Measurements from ENCODE around the gene STYK1.
"Not testable (repeated sequence)": the region's sequence is repeated elsewhere in the genome, so short reads cannot be mapped to it uniquely, and the experiment has no call there.

Gene STYK1

GRCh38 chr12:10618338-10618987 lies 55.4 kb downstream of the STYK1 start:
- DNase-seq = no peak

GRCh38 chr12:10617863-10618262 lies 56.0 kb downstream of the STYK1 start:
- no peak for DNase-seq

GRCh38 chr12:10615532-10615931 lies 58.3 kb downstream of the STYK1 start:
- no peak for DNase-seq

GRCh38 chr12:10614056-10614370 lies 59.8 kb downstream of the STYK1 start:
- DNase-seq = no peak

GRCh38 chr12:10613349-10614055 lies 60.4 kb downstream of the STYK1 start, which contains the start of gene MAGOHB:
Gene MAGOHB, minus strand, starts transcription at chr12:10613609. Its CDS starts 77 bp downstream, at chr12:10613532.
- DNase-seq = peak; percentile 82

- DNase-seq = peak; percentile 65
Measured at GRCh38 chr12:10612984-10613348, 60.9 kb downstream of the STYK1 start.

GRCh38 chr12:10612110-10612509 lies 61.7 kb downstream of the STYK1 start:
- DNase-seq = no peak

- not testable (repeated sequence) for DNase-seq
Measured at GRCh38 chr12:10611258-10611657, 62.6 kb downstream of the STYK1 start.

GRCh38 chr12:10610188-10610587 lies 63.7 kb downstream of the STYK1 start:
- DNase-seq = no peak

GRCh38 chr12:10607885-10608458 lies 65.9 kb downstream of the STYK1 start:
- no peak for DNase-seq

- DNase-seq = no peak
Measured at GRCh38 chr12:10601860-10602259, 72.0 kb downstream of the STYK1 start.

GRCh38 chr12:10600988-10601387 lies 72.9 kb downstream of the STYK1 start:
- DNase-seq = no peak

GRCh38 chr12:10595881-10596280 lies 78.0 kb downstream of the STYK1 start:
- DNase-seq = no peak

- DNase-seq = no peak
Measured at GRCh38 chr12:10590966-10591365, 82.9 kb downstream of the STYK1 start.

GRCh38 chr12:10584415-10584814 lies 89.4 kb downstream of the STYK1 start:
- DNase-seq = no peak

- DNase-seq = no peak
Measured at GRCh38 chr12:10582704-10583103, 91.1 kb downstream of the STYK1 start.

- DNase-seq = not testable (repeated sequence)
Measured at GRCh38 chr12:10582133-10582532, 91.7 kb downstream of the STYK1 start.

- no peak for DNase-seq
Measured at GRCh38 chr12:10574307-10574706, 99.5 kb downstream of the STYK1 start.

GRCh38 chr12:10572021-10572490 lies 101.8 kb downstream of the STYK1 start:
- DNase-seq = not testable (repeated sequence)

- no peak for DNase-seq
Measured at GRCh38 chr12:10571141-10571540, 102.7 kb downstream of the STYK1 start.
